Measurements from ENCODE around the gene MYO16. TPM values are rescaled to one million over a fixed set of nuclear protein-coding genes. Genes with fewer than 3 reads are reported as not detected.

Gene MYO16
- total and polyA plus RNA-seq, 8 donors, result 1.1 to 2.5 (median 1.7) TPM

DNA sequence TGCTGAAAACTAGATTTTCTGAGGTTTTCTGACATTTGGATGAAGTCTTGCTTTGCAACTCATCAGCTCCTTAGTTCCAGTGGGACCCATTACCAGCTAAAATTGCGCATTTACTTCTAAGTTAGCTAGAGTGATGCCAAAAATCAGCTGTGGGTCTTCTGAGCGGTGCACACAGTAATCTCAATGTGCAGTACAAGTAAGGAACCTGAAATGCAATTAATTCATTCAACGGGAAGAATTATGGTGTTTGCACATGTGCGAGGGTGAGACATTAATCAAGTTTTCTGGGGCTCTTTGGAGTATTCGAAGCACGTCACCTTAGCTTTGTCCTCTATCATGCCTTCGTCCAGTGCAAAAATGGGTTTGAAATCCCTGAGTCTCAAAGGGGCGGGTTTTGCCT is 146.2 kb downstream of the MYO16 start:
- Histone ChIP-seq H3K4me3 (no peak overlapping the region), H3K4me1 (no peaks in the 10 kb centered on the region), H3K27me3 (no peaks in the 10 kb centered on the region), H3K27ac (no peak overlapping the region), H3K36me3 (no peaks in the 10 kb centered on the region), H3K9me3 (no peaks in the 10 kb centered on the region)
- TF ChIP-seq, protein P1, sequence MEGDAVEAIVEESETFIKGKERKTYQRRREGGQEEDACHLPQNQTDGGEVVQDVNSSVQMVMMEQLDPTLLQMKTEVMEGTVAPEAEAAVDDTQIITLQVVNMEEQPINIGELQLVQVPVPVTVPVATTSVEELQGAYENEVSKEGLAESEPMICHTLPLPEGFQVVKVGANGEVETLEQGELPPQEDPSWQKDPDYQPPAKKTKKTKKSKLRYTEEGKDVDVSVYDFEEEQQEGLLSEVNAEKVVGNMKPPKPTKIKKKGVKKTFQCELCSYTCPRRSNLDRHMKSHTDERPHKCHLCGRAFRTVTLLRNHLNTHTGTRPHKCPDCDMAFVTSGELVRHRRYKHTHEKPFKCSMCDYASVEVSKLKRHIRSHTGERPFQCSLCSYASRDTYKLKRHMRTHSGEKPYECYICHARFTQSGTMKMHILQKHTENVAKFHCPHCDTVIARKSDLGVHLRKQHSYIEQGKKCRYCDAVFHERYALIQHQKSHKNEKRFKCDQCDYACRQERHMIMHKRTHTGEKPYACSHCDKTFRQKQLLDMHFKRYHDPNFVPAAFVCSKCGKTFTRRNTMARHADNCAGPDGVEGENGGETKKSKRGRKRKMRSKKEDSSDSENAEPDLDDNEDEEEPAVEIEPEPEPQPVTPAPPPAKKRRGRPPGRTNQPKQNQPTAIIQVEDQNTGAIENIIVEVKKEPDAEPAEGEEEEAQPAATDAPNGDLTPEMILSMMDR (IDR thresholded peaks at IDR 0.05), result no peak
- ATAC-seq, result no peak
- DNase-seq, result no peak
- intact Hi-C loops (cut with DNase I), result no loop called here

- Histone ChIP-seq H3K27me3 (no peaks in the 10 kb centered on the region), H3K4me3 (no peak overlapping the region), H3K27ac (no peak overlapping the region), H3K36me3 (no peaks in the 10 kb centered on the region), H3K9me3 (no peaks in the 10 kb centered on the region), H3K4me1 (no peaks in the 10 kb centered on the region)
- intact Hi-C loops (cut with DNase I), result no loop called here
- ATAC-seq (no peak), DNase-seq (no peak)
- TF ChIP-seq, protein P1 (IDR thresholded peaks at IDR 0.05), result no peak
These were observed 147.2 kb downstream of the MYO16 start for GRCh38 chr13:108776650-108777049.

- TF ChIP-seq, protein P1 (IDR thresholded peaks at IDR 0.05), result no peak
- H3K36me3 ChIP-seq, result no peaks in the 10 kb centered on the region
- no peak overlapping the region for H3K4me3 ChIP-seq
- no peaks in the 10 kb centered on the region for H3K4me1 ChIP-seq
- no peak for ATAC-seq
- intact Hi-C loops (cut with DNase I), result no loop called here
- H3K27me3 ChIP-seq, result no peaks in the 10 kb centered on the region
- no peaks in the 10 kb centered on the region for H3K9me3 ChIP-seq
- no peak for DNase-seq
- H3K27ac ChIP-seq, result no peak overlapping the region
These were observed 148.3 kb downstream of the MYO16 start for GRCh38 chr13:108777421-108778420.

DNA sequence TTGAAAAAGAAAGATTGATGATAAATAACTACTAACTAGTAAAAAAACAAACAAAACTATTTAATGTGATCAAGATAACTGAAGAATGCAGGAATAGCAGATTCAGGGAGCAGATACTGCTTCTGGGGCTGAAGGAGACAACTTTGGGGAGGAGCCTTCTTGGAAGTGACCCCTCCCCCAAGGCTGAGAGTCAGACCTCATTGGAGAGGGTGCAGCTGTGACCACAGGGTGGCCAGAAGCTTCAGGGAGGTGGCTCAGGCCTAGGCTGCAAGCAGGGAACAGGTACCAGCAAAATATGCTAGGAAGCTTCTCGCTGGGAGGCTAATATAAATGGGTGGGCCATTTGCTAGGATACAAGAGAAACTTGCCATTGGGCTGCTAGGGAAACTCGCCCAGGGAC is 149.9 kb downstream of the MYO16 start:
- intact Hi-C loops (cut with DNase I), result no loop called here
- Histone ChIP-seq H3K36me3 (no peaks in the 10 kb centered on the region), H3K27me3 (no peaks in the 10 kb centered on the region), H3K9me3 (no peaks in the 10 kb centered on the region), H3K27ac (no peak overlapping the region), H3K4me3 (no peak overlapping the region), H3K4me1 (no peaks in the 10 kb centered on the region)
- DNase-seq (no peak), ATAC-seq (no peak)
- TF ChIP-seq, protein P1 (IDR thresholded peaks at IDR 0.05), result no peak

- no peaks in the 10 kb centered on the region for H3K4me1 ChIP-seq
- H3K9me3 ChIP-seq, result no peaks in the 10 kb centered on the region
- DNase-seq (no peak), ATAC-seq (no peak)
- TF ChIP-seq, protein P1 (IDR thresholded peaks at IDR 0.05), result no peak
- H3K36me3 ChIP-seq, result no peaks in the 10 kb centered on the region
- no peak overlapping the region for H3K4me3 ChIP-seq
- H3K27me3 ChIP-seq, result no peaks in the 10 kb centered on the region
- intact Hi-C loops (cut with DNase I), result no loop called here
- H3K27ac ChIP-seq, result no peak overlapping the region
These were observed 151.3 kb downstream of the MYO16 start for GRCh38 chr13:108780706-108781105.

All from left lung (tissue), 10 donors.